Measurements from ENCODE around the gene FGD3.

FGD3 gene

GRCh38 chr9:93077367-93077766, 130.0 kb downstream of the FGD3 start:
- no peak for DNase-seq (ENCODE audit: low read depth)

GRCh38 chr9:93077811-93078210, 130.5 kb downstream of the FGD3 start:
- DNase-seq (ENCODE audit: low read depth): no peak

- DNase-seq (ENCODE audit: low read depth): no peak
Measured at GRCh38 chr9:93079371-93079770, 132.0 kb downstream of the FGD3 start.

GRCh38 chr9:93080406-93080805, 133.1 kb downstream of the FGD3 start:
- no peak for DNase-seq (ENCODE audit: low read depth)

GRCh38 chr9:93081081-93081529, 133.8 kb downstream of the FGD3 start:
- no peak for DNase-seq (ENCODE audit: low read depth)

- no peak for DNase-seq (ENCODE audit: low read depth)
Measured at GRCh38 chr9:93081931-93082330, 134.6 kb downstream of the FGD3 start.

GRCh38 chr9:93082841-93083411, 135.6 kb downstream of the FGD3 start:
- no peak for DNase-seq (ENCODE audit: low read depth)

GRCh38 chr9:93083592-93084470, 136.5 kb downstream of the FGD3 start:
- DNase-seq (ENCODE audit: low read depth): no peak

GRCh38 chr9:93084471-93084881, 137.2 kb downstream of the FGD3 start:
- DNase-seq (ENCODE audit: low read depth): no peak

GRCh38 chr9:93085676-93086075, 138.4 kb downstream of the FGD3 start:
- no peak for DNase-seq (ENCODE audit: low read depth)

Data from activated gamma-delta T cell treated with anti-CD3 and anti-CD28 coated beads, Interleukin-2, amount 50 U/mL, for 16 hours (primary cell).